22Rv1 (cell line): ENCODE results near the gene IL1B.

Experiments used
- H3K27ac ChIP-seq: fragments of 450-650 bp; 2 replicates; pipeline ENCODE4 v1.5.1; 2017
- ZFX ChIP-seq: fragments of 450-650 bp; IDR thresholded peaks from 2 replicates; pipeline ENCODE4 v1.6.1; 2017; ENCODE audit warnings: antibody characterized with exemption, borderline replicate concordance
- TF ChIP-seq, protein P1 (sequence below): fragments of 450-650 bp; IDR thresholded peaks from 2 replicates; pipeline ENCODE4 v1.5.1; 2017; ENCODE audit warnings: mild to moderate bottlenecking

Gene IL1B

DNA sequence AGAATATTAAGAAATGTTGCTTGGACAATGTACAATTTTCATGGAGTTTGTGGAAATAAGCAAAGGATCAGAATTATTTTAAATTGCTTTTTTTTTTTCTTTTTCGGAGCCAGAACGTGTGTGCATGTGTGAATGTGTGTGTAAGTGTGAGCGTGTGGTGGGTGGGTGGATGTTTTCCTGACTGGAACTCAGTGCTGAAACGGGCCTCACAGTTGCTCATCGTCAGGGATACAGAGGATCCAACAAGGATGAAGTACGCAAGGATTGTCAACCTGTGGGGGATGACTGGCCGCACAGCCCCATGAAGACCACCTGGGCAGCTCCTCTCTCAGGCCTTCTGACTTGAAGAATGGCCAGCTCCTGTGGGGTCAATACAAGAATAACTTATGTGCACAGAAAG, 17.5 kb downstream of the IL1B start:
- H3K27ac ChIP-seq = no peak overlapping the region
- TF ChIP-seq, protein P1, sequence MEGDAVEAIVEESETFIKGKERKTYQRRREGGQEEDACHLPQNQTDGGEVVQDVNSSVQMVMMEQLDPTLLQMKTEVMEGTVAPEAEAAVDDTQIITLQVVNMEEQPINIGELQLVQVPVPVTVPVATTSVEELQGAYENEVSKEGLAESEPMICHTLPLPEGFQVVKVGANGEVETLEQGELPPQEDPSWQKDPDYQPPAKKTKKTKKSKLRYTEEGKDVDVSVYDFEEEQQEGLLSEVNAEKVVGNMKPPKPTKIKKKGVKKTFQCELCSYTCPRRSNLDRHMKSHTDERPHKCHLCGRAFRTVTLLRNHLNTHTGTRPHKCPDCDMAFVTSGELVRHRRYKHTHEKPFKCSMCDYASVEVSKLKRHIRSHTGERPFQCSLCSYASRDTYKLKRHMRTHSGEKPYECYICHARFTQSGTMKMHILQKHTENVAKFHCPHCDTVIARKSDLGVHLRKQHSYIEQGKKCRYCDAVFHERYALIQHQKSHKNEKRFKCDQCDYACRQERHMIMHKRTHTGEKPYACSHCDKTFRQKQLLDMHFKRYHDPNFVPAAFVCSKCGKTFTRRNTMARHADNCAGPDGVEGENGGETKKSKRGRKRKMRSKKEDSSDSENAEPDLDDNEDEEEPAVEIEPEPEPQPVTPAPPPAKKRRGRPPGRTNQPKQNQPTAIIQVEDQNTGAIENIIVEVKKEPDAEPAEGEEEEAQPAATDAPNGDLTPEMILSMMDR = no peak
- TF ChIP-seq ZFX = no peak

DNA sequence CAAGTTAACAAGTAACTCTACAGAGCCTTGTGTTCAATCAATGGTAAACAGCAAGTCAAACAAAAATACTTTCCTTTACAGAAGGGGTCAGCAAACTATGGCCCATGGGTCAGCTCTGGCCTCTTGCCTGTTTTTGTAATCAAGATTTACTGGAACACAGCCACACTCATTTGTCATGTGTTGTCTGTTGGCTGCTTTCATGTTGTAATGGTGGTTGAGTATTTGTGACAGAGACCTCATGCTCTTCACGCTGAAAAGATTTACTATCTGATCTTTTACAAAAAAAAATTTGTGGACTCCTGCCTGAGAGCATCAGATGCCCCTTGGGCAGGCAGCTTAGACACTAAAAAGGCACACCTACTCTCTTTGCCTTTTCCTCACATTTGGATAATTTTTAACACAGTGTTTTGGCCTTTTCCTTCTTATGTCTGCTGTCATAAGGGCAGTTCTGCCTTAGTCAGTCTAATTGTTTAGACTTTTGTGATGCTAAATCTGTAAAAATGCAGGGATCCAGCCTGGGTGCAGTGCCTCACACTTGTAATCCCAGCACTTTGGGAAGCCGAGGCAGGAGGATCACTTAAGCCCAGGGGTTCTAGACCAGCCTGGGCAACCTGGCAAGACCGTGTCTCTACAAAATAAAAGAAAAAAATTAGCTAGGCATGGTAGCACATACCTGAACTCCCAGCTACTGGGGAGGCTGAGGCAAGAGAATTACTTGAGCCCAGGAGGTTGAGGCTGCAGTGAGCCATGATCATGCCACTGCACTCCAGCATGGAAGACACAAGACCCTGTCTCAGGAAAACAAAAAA, 18.3 kb downstream of the IL1B start:
- no peak overlapping the region for H3K27ac ChIP-seq

DNA sequence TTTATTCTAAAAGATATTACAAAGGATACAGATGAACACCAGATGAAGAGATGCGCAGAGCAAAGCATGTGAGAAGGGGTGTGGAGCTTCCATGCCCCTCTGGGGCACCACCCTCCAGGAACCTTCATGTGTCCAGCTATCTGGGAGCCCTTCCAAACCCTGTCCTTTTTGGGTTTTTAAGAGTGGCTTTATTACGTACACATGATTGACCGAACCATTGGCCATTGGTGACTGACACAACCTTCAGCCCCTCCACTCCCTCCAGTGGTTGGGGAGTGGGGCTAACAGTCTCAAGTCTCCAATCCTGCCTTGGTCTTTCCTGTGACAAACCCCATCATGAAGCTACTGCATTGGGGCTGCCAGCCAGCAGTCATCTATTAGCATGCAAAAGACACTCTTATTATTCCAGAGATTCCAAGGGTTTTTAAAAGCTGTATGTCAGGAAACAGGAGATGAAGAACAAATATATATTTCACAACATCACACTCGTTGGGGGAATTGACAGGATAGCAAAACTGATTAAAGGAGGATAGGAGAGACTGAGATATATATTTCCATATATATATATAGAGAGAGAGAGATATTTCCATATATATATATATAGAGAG, 19.4 kb downstream of the IL1B start:
- TF ChIP-seq, protein P1 = no peak
- no peak for TF ChIP-seq ZFX
- no peak overlapping the region for H3K27ac ChIP-seq

More for the DNA sequence above, 18.3 kb downstream of the IL1B start:
- TF ChIP-seq ZFX = no peak
- TF ChIP-seq, protein P1 = no peak

DNA sequence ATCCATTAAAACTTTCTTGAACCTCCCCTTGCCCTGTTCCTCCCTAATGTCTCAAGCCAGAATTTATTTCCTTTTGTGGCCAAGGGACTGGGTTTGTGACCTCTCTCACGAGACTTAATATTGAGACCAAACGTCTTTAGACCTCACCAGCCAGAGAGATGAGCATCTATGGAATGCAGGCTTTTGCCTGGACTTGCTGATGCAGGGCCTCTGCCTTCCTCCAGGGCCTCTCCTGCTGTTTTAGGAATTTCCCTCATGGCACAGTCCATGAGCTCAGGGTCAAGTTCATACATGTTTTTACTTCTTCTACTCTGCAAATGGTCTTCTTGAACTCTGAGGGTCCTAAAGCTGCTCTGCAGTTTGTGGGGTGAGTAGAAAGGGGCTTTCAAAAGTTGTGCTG, 22.3 kb downstream of the IL1B start:
- no peak overlapping the region for H3K27ac ChIP-seq
- TF ChIP-seq, protein P1 = no peak
- no peak for TF ChIP-seq ZFX

DNA sequence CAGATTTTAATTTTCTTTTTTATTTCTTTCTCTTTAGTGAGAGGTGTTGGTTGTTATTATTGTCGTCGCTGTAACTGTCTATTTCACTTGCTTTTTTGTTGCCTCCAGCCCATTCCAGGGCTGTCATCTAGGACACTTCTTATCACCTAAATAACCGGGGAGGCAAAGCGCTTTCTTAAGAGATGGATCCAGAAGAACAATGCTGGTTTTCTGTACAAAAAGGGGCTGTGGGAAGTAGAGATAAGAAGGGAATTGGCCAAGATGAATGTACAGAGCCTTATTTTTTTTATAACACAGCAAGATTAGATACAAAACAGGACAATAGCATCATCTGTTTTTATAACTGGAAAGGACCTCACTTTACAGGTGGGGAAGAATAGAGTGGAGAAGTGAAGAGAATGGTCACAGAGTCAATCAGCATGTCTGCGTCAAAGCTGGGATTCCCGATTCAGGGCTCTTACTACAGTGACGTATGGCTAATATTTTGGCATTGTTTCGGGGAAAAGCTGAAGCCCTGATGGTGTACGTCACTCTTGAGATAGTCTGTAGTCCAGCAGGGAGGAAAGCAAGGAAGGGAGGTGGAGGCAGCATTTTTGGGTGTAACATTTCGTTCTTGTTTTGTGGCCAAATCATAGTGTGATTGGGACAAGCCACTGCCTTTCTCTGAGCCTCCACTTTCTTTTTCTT, 23.2 kb downstream of the IL1B start:
- TF ChIP-seq ZFX = no peak
- TF ChIP-seq, protein P1 = no peak
- no peak overlapping the region for H3K27ac ChIP-seq

DNA sequence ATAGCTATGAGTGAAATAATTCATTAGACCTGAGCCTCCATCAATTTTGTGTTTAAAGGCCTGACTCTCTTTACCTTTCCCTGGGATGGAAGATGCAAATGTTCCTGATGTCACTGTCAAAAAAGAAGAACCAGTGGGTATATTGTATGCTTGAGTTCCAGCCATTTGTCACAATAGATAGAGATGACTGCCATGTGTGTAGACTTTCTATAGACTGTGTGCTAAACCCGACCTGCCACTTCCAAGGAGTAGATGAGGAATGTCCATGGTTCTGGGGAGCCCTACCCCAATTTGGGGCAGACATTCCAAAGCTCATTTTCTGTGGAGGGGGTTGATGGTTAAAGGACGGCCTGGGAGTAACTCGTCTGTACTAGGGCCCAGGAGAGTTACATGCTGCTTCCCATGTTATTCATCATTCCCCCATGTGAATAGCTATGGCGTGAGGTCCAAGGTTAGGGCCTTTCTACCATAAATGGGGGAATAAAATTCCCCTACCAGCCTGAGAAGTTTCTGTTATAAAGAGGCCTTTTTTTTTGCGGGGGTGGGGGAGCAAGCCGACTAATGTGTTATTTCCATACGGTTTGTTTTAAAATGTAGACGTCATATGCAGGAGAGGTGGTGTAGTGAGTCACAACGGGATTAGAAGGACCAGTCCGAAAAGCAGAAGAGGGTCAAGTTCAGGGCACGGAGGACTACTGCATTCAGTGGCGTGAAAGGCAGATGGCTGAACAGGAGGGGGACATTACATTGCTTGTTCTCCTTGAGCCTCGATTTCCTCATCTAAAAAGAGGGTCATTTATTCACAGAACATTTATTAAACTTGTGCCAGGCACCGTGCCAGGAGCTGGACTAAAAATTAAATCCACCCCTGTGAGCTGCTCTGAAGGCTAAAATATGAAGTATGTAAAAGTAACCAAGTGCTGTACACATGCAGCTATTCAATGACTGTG, 24.0 kb downstream of the IL1B start:
- H3K27ac ChIP-seq = no peak overlapping the region
- TF ChIP-seq, protein P1 = no peak
- no peak for TF ChIP-seq ZFX
